HG03175 (cell line): ENCODE measurements around the gene ADGRG4.

Source experiments
- ATAC-seq: cut with Tn5 transposase; IDR thresholded peaks from one replicate; pipeline ENCODE4 v1.9.1; 2021; ENCODE audit warnings: mild to moderate bottlenecking, moderate library complexity; ENCODE audit not compliant: unreplicated experiment

The ADGRG4 gene

DNA sequence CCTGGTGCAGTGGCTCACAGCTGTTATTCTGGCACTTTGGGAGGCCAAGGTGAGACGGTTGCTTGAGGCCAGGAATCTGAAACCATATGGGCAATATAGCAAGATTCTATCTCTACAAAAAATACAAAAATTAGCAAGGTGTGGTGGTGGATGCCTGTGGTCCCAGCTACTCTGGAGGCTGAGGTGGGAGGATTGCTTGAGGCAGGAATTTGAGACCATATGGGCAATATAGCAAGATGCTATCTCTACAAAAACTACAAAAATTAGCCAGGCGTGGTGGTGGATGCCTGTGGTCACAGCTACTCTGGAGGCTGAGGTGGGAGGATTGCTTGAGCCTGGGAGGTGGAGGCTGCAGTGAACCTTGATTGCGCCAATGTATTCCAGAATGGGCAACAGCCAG lies 2.3 kb downstream of the ADGRG4 start:
- ATAC-seq, result no peak

DNA sequence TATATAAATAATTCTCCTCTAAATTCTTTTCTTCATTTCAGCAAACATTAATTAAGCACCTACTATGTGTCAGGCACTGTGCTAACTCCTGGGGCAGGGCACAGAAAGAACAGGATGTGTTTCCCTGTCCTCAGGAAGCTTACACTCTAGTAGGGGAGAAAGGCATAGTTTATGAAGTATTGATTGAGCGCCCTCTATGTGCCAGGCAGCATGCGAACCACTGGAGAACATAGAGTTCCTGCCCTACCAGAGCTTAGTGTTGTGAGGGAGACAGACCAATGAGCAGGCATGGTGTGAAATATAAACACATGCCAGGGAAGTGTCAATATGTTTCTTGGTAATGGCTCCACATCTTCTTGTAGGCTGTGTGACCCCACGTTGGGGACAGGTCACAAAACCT lies 3.7 kb downstream of the ADGRG4 start:
- no peak for ATAC-seq

DNA sequence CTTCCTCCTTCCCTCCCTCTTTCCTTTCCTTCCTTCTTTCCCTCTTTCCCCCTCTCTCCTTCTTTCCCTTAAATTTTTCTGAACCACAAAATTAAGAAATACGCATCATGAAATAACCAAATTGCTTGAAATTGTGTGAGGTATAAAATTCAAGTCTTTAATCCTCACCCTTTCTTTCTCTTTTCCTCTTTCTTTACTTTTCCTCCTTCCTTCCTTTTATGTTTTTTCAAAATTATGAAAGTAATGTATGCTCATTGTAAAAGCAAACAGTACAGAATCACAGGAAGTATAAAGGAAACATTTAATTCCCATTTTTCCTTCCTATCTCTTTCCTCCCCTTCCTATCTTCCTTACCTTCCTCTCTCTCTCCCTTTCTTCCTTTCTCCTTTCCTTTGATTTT lies 5.4 kb downstream of the ADGRG4 start:
- ATAC-seq, result no peak

DNA sequence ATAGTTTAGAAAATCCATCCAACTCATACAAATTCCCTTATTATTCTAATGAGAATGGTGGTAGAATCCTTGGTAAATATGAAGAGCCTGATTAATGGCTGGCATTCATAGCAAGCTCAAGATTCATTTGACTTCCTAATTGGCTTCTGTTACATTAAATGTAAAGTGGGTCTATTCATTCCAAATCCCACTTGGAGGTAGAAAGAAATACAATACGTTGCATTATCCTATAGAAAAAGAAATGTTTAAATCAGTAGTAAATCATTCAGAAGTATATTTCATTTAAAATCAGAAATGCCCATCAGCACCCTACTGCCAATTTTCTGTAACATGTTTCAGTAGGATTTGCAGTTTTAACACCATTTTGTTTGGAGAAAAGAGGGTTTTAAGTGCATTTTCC lies 6.7 kb downstream of the ADGRG4 start:
- ATAC-seq, result no peak

DNA sequence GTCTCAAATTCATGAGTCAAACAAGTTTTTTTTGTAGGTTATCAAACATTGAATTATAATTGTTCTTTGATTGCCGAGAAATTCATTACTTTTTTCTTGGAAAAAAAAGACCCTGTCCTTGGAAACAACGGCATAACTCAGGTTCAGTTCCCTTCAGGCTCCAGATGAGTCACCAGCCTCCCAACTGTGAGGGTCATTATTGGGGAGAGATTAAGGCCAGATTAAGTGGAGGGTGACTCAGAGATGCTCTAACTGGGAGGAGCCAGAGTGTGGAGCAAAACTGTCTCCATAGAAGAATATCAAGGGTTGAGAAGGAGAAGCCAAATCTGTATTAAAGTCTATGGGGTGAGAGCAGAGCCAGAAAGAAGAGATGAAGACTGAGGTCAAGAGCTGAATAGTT lies 9.6 kb downstream of the ADGRG4 start:
- no peak for ATAC-seq

DNA sequence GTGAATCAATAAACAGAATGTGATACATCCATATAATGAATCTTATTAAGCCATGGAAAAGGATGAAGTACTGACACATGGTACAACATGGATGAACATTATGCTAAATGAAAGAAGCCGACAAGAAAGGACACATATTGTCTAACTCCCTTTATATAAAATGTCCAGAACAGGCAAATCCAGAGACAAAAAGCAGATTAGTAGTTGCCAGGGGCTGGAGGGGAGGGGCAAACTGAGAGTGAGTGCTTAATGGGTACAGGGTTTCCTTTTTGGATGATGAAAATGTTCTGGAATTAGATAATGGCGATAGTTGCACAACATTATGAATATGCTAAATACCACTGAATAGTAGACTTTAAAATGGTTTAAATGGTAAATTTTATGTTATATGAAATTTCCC lies 17.4 kb downstream of the ADGRG4 start:
- ATAC-seq, result no peak

DNA sequence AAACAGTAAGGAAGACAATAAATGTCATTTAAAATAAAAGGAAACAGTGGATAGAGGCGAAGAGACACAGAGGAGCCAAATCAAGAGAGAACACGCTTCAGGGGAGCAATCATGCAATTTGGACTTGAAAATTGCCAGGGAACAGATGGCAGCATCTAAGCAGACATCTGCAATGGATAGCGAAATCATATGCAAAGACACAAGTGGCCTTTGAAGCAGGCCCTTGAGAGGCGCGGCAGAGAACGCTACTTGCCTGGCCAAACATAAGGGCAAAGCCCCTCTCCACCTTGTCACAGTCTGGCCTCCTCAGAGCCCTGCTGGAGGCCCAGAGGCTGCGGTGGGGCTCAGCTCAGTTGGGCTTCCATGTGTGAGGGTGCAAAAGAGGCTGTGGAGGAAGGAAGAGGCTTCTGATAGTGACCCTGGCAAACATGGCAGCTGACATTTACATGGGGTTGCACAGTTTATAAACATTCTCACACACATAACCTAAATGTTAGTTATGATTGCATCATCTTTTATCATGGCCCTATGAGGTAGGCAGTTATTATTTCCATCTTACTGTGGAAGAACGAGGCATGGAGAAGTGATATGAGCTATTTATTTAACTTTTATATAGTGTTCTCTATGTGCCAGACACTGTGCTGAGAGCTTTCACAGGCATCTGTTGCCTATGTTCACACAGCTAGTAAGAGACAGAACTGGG lies 18.3 kb downstream of the ADGRG4 start:
- ATAC-seq, result no peak

DNA sequence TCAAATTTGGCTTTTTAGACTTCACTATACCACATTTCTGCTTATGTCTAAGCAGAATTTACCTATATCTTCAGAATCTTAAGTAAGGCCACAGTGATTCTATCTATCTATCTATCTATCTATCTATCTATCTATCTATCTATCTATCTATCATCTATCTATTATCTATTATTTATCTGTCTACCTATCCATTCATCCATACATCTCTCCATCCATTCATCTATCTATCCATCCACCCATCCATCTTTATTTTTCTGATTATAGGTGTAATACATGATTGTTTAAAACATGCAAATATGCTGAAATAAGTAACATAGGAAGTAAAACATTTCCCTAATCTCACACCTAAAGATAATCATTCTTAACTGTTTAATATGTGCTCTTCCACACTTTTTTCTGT lies 18.8 kb downstream of the ADGRG4 start:
- no peak for ATAC-seq

DNA sequence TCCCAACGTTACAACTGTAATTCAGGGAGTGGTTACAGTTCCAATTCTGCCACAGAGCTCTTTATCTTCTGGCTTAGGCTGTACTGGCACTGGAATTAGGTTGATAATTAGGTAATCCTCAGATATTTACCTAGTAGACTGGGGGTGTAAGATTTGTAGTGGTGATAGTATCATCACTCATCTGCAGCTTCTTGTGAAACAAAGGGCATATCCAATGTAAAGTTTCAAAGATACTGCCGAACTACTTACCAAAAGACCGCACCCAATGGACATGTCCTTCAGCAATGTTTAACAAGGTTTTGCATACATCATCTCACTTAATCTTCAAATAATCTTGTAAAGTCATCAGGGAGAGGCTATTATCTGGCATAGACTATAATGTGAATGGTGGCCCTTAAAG lies 20.8 kb downstream of the ADGRG4 start:
- ATAC-seq, result no peak

DNA sequence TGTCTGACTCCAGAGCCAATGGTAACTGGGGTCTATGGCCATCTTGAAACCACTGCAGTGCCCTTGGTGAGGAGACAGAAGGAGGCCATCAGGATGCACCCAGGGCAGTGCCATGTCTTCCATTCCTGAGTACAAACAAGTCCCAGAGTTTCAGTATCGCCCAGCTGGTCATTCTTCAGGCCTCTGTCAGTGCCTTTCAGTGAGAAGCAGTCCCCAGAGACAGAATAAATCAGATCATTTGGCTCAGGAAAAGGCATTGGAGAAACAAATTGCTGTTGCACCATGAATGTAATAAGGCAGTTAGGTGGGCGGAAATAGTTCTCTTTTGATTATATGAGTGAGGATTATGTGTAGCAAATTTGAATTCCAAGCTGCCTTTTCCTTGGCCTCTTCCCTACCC lies 21.3 kb downstream of the ADGRG4 start:
- ATAC-seq, result no peak

DNA sequence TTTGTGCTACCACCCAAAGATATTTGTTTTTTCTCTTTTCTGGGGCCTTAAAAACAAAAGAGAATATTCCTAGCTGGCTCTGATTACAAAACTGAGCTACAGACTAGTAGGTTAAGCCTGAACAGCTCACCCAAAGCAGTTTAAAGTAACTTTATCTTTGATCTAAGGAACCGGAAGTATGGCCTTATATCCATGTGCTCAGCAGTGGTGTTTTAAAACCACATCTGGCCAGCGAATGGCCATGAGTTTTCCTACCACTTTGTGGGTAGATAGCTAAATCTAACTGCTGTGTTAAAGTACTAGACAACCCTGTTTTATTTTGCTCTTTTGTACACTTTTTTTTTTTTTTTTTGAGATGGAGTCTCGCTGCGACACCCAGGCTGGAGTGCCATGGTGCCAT lies 24.6 kb downstream of the ADGRG4 start:
- no peak for ATAC-seq

DNA sequence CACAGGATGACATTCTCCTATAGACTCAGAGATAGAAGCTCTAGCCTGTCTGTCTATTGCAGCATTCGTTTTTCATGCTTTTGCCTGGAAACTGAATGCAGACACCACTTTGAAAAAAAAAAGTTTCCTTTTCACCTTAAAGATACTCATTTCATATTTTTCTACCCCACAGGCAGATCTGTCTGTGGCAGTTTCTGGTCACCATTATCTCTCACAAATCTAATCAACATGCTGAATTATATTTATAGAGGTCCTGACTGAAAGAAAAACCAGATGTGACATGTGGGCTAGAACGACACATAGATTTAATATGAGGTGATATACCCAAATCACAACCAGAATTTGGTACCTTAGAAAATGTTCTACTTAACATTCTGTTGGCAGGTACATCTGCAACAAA lies 28.2 kb downstream of the ADGRG4 start:
- no peak for ATAC-seq

DNA sequence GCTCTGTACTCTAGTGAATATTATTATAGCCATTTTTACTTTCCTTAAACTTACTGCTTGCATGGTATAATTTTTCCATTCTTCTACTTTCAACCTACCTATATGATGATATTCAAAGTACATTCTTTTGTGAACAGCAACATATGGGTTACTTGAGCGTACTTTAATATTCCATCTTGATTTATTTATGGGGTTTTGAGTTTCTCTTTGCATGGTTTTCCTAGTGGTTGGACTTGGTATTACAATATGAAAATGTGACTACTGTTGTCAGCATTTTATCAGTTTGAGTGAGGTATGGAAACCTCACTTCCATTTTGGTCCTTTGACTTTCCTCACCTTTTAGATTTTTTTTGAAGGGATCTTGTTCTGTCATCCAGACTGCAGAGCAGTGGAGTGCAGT lies 35.9 kb downstream of the ADGRG4 start:
- no peak for ATAC-seq

DNA sequence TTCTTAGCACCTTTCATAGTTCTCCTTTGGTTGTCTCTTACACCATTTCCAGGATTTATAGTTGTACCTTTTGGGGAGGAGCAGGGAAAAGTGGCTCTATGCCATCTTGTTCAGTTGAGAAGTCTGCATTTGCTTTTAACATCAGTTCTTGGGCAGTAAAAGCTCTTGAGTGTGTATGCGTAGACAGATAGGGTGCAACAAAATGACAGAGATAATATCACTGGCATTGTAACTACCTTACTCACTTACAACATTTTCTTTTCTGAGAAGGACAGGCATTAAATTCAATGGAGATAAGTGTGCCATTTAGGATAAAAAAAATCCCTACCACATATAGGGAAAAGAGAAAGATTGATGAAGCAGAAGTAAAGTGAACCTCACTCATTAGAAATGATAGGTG lies 38.9 kb downstream of the ADGRG4 start:
- no peak for ATAC-seq

DNA sequence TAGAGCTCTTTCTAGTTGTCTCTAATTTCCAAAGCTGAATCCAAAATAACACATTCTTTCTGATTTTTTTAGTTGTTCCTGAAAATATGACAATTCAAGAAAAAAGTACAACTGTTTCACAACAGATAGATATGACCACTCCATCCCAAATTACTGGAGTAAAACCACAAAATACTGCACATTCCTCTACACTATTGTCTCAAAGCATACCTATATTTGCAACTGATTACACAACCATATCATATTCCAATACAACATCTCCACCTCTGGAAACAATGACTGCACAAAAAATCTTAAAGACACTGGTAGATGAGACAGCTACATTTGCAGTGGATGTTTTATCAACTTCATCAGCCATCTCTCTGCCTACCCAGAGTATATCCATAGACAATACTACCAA lies 43.6 kb downstream of the ADGRG4 start:
- no peak for ATAC-seq

DNA sequence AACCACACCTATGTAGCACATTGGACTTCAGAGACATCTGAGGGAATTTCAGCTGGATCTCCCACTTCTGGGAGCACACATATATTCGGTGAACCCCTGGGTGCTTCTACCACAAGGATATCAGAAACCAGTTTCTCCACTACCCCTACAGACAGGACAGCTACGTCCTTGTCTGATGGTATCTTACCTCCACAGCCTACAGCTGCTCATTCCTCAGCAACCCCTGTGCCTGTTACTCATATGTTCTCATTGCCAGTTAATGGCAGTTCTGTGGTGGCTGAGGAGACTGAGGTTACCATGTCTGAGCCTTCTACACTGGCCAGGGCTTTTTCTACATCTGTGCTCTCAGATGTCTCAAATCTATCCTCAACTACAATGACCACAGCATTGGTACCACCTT lies 45.7 kb downstream of the ADGRG4 start:
- no peak for ATAC-seq

DNA sequence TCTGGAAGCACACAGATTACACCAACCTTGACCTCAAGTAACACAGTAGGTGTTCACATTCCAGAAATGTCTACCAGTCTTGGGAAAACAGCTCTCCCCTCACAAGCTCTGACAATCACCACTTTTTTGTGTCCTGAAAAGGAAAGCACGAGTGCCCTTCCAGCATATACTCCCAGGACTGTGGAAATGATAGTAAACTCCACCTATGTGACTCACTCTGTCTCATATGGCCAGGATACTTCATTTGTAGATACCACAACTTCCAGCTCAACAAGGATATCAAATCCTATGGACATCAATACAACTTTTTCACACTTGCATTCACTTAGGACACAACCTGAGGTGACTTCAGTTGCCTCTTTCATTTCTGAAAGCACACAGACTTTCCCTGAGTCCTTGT lies 46.9 kb downstream of the ADGRG4 start:
- ATAC-seq, result no peak

DNA sequence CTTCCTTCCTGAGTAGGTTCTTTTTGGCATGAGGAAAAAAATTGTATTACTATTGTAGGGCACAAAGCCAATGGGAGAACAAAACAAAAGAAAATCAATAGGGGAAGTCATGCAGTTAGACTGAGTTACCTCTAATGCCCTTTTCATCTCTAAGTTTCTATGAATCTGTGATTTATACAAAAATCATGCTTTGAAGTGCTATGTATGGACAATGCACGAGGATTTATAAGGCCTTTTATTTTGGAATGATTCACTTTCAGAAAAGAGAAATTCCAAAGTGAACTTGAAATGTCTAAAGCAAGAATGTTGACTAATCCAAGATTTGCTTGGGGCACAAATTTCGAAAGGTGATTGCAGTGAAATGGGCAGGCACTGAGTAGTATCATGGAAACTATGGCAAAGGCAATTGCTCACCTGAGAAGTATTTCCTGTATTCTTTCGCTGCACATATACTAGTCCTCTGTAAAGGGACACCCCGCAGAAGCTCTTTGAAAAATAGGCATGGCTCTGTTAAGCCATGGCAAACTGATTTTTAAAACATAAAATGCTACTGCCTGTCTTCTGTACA lies 52.8 kb downstream of the ADGRG4 start:
- no peak for ATAC-seq

DNA sequence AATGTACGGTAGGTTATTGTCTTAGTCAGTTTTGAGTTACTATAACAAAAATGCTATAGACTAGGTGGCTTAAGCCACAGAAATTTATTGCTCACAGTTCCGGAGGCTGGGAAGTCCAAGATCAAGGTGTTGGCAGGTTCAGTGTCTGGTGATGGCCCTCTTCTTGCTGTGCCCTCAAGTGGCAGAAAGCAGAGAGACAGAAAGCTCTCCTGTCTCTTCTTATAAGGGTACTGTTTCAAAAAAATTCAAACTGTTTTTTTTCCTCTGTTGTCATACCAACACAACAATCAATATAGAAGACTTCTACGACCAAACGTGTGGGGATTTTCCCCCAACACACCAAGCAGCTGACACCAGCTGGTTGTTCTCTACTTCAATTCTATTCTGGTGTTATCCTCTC lies 53.4 kb downstream of the ADGRG4 start:
- no peak for ATAC-seq

DNA sequence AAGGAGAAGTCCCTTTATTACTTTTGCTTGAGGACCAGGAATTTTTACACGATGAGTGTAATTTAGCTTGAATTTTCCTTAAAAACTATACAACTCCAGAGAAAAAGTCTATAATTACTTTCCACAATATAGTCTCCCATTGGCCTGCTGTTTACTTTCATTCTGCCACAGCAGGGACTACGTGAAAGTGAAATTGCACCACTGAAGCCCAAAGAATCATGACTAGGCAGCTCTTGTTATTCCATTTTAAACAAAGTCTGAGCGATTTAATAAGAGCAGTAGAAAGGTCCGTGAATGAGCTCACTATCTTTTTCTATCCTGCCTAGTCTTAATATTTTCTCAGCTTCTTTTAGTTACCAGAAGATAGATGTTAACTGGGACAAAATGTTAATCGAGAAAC lies 68.6 kb downstream of the ADGRG4 start:
- ATAC-seq, result no peak

DNA sequence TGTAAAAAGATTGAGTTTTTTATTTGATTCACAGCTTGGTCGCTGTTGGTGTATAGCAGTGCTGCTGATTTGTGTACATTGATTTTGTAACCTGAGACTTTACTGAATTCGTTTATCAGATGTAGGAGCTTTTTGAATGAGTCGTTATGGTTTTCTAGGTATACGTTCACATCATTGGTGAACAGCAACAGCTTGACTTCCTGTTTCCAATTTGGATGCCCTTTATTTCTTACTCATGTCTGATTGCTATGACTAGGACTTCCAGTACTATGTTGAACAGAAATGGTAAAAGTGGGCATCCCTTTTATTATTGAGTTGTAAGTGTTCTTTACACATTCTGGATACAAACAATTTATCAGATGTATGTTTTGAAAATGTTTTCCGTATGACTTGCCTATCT lies 76.0 kb downstream of the ADGRG4 start:
- no peak for ATAC-seq

DNA sequence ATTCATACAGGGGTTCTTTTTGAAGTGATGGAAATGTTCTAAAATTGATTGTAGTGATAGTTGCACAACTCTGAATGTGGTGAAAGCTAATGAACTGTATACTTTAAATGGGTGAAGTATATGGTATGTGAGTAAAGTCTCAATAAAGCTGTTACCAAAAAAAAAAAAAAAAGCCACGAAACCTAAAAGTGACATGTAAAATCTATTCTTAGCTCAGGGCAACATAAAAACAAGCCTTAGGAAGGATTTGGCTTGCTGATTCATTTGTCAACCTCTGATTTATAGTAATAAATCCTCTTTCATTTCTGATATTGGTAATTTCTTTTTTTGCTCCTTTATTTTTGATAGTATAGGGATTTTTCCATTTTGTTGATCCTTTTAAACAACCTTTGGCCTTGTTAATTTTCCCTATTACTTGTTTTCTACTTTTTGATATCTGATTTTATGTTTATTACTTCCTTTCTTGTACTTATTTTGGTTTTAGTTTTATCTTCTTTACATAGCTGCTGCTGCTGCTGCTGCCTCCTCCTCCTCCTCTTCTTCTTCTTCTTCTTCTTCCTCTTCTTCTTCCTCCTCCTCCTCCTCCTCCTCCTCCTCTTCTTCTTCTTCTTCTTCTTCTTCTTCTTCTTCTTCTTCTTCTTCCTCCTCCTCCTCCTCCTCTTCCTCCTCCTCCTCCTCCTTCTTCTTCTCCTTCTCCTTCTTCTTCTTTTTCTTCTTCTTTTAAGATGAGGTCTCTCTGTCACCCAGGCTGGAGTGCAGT lies 79.4 kb downstream of the ADGRG4 start:
- ATAC-seq, result no peak
